Left hindlimb (tissue), 1 donor: ENCODE results near the gene GEMIN4.
A peak's percentile ranks its signal among the peaks of the same experiment; 100 is the strongest.

Source experiments
- DNase-seq: peaks from one replicate; pipeline ENCODE4 v3.0.0-alpha.2; 2018

GEMIN4 gene

DNA sequence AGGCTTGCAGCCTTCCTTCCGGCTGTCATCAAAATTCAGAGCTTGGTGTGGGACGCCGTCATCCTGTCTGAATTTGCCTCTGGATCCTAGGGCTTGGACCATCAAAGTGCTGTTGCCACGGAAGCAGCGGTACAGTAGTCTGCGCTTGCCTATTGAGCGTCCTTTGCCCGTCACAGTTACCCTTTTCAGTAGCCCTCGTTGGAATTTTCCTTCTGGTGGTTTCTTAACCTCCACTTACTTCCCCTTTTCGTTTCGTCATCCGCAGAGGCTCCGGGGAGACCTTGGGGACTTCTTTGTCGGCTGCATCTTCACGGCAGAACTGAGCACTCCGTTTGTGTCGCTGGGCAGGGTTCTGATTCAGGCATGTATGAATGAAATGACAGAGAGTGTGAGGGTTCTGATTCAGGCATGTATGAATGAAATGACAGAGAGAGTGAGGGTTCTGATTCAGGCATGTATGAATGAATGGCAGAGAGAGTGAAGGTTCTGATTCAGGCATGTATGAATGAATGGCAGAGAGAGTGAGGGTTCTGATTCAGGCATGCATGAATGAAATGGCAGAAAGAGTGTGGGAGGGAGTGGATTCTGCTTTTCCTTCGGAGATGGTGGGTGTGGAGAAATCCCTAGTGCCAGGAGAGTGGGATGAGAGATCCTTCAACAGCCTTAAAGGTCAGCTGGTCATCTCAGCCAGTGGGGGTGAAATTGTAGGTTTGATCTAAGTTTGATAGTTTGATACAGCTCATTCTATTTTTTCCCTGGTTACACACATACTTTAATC lies 11.6 kb downstream of the GEMIN4 start:
- no peak for DNase-seq

DNA sequence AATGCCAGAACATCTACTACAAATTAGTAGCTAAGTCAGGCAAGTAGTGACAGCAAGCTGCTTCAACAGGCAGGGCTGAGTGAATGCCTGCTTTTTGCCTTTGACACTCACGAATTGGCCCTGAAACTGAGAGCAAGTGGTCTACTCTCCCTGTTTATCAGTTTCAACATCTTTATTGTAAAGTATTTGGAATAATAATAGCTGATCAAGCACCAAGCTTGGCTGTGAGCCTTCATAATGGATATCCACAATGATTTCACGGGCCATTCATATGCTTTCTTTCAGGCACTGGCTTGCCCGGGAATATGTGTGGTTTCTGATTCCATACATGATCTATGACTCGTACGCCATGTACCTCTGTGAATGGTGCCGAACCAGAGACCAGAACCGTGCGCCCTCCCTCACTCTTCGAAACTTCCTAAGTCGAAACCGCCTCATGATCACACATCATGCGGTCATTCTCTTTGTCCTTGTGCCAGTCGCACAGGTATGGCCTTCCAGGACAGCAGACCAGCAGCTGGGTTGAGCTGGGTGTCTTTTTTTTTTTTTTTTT lies 14.4 kb downstream of the GEMIN4 start:
- no peak for DNase-seq

DNA sequence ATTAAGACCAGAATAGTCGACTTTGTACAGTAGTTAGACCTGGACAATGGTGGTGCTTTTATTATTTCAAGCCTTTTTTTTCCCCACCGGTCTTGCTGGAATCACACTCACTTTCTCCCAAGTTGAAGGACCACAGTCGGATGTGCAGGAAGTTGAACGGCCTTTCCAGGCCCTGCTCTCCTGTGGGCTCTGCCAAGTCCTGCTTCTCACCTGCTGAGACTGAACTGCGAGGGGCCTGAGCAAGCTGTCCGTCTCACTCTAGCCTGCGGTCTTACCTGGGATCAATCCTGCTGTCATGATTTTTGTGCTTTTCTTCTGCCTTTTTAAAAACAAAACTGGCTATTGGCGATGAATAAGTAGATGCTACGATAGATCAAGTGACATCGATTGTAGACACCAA lies 18.3 kb downstream of the GEMIN4 start:
- no peak for DNase-seq

DNA sequence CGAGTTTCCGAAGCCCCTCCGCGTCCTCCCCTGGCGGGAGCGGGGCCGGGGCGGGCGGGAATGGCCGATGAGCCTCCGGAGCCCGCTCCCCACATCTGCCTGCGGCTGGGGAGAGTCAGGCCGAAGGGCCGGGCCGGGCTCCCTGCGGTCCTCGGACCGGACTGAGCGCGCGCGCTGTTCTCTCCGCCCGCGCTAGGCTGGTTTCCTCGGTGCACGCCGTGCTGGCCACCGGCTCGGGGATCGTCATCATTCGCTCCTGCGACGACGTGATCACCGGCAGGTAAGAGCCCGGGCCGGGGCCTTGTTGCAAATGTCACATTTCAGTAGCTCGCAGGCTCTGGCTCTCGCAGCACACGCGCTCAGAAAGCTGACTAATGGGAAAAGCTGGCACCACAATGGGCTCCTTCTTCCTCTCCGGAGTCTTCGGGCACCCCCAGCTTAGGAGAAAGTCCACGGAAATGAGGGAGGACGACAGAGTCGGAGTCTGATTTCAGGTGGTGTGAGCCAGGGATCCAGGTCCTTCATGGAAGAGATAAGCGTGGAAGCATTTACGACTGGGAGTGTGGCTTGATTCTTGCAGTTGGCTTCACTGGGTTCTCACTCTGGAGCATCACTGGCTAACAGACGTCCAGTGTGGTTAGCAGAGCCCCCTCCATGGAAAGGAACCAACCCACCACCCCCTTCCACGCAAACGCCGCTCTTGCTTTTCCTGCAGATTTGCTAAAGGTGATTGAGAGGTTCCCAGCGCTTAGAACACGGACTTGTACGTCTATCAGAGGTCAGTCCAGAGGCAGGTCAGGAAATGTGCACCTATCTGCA lies 19.0 kb downstream of the GEMIN4 start:
- peak; percentile 62 for DNase-seq

DNA sequence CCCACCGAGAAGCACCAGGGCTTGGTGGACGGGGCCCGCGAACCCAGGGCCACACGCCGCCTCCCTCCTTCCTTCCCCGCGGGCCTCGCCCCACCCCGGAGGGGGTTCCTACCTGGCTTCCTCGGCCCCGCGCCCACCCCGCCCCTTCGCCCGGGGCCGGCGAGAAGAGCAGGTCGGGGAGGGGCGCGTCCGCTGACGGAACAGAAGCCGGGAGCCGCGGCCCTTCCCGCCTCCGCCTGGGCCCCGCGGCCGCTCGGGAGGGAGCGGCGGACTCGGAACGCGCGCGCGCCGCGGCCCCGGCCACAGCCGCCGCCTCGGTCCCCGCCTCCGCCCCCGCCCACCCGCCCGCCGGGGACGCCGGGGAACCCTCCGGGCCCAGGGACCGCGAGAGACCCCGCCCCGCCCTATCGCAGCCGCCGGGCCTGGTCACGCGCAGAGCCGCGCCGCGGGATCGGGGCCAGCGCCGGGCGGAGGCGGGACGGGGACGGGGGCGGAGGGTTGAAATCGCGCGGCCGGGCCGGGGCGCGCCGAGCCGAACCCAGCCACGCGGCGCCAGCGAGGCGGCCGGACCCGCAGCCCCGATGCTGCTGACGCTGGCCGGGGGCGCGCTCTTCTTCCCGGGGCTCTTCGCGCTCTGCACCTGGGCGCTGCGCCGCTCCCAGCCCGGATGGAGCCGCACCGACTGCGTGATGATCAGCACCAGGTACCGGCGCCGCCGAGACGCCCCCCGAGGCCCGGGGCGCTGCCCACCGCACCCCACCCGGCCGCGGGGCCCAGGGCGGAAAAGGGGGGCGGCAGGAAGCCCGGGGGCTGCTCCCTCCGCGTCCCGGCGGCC lies 19.8 kb downstream of the GEMIN4 start, which contains the start of gene TLCD3A:
Gene TLCD3A, plus strand, starts transcription at position 530 of the 835 bp plus-strand sequence. Its CDS starts 52 bp downstream, at position 582.
- peak; percentile 86 for DNase-seq

DNA sequence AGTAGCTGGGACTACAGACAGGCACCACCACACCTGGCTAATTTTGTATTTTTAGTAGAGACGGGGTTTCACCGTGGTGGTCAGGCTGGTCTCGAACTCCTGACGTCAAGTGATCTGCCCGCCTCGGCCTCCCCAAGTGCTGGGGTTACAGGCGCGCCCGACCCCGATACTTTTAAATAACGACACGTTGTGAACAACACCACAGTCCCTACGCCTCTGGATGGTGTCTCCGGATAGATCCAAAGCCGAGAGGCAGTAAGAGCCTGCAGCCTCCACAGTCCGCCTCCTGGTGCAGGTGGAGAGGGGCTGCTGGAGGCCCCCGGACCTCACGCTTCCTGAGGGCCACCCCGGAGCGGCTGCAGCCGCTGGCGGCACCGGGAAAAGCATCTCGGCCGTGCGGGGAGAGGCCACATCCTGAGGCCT lies 20.4 kb downstream of the GEMIN4 start:
- DNase-seq, result peak; percentile 46

DNA sequence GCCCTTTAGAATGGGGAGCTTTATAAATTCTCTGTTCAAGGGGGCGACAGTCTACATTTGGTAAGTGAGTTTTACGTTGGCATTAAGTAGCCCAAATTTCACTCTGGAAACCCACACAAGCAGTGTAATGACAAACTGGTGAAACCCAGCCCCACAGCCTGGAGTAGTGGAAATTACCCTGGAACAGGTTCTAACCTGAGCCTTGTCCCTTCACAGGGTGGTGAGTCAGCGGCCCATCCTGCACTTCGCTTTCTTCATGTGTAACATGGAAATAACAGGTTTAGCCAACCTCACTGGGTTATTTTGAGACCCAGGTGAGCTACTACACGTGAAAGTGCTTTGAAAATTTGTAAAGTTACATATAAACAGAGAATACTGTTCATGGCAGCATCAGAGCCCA lies 23.2 kb downstream of the GEMIN4 start:
- no peak for DNase-seq

DNA sequence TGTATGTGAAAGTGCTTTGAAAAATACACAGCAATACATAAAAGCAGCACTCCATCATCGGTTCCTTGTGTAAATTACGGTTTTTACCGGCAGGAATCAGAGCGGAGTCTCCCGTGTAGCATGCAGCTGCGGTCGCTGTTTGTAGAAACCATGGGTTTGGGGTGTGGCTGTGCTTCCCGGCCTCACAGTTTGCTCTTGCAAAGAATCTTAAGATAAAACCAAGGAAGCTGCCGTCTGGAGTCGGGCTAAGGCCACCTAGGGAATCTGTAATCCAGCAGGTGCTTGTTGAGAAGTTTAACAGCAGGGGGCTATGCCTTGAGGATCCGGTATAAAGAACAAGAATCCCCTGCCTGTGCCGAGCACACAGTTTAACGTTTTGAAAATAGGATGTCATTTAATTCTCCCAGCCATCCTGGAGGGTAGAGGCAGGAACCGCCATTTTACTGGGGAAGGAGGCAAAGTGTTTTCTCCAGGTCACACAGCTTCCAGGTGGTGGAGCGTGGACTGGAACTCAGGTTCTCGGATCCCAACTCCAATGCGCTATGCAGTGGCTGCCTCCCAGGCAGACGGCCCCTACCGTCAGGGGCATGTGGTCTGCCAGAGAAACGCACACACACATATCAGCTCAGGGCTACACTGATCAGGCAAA lies 25.7 kb downstream of the GEMIN4 start:
- DNase-seq, result no peak

DNA sequence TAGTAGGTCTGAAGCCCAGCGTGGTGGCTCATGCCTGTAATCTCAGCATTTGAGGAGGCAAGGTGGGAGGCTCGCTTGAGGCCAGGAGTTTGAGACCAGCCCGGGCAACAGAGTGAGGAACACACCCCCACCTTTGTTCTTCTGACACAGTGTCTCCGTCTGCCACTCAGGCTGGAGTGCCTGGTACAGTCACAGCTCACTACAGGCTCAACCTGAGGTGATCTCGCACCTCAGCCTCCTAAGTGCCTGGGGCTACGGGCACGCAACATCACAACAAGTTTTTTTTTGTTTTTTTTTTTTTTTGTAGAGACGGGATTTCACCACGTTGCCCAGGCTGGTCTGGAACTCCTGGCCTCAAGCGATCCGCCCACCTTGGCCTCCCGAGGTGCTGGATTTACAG lies 26.3 kb downstream of the GEMIN4 start:
- DNase-seq, result no peak

DNA sequence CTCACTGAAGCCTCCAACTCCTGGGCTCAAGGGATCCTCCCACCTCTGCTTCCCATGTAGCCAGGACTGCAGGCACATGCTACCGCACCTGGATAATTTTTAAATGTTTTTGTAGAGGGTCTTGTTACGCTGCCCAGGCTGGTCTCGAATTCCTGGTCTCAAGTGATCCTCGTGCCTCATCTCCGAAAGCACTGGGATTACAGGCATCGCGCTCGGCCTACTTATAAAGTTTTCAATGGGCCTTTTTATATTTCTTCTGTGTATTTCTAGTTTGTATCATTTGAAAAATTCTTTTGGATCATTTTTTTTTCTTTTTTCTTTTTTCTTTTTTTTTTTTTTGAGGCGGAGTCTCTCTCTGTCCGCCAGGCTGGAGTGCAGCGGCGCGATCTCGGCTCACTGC lies 27.0 kb downstream of the GEMIN4 start:
- no peak for DNase-seq

DNA sequence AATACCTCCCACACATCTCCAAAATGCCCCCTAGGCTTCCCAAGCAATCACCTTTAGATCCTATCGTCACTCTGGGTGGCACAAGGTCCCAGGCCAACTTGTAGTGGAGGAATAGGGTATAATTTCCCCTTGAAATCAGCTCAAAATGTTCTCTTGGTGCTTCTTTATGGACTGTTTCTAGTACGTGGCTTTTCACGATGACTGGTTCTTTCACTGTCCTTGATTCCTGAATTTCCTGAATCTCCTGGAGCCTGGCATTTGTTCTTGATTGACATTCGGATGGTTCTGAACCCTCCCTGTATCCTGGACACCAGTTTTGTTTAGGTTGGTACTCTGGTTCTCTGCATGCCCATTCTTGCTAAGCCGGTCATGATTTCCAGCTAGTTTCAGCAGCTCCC lies 30.5 kb downstream of the GEMIN4 start:
- no peak for DNase-seq

DNA sequence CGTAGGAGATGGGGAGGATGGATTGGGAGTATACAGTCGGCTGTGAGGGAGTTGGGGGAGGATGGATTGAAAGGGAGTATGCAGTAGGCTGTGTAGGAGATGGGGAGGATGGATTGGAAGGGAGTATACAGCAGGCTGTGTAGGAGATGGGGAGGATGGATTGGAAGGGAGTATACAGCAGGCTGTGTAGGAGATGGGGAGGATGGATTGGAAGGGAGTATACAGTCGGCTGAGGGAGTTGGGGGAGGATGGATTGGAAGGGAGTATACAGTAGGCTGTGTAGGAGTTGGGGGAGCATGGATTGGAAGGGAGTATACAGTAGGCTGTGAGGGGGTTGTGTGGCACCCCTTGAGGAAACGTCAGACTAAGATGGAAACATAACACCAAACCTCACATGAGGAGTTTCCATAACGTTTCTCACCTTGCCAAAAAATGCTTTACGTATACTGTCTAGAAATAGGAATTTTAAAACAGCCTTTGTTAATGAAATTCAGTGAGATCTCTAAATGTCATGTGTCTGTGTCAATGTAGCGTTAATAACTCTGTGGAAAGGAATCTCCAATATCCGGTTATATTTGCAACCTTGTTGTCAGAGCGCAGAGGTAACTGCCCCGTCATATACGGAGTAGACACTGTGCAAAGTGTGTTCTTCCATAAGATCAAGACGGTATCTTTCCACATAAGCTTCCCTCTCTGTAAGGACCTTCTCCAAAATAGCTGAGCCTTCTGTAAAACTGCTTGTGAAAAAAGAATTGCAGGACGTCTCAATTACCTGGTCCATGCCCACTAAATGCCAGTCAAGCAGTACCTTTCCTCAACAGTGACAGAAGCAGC lies 31.1 kb downstream of the GEMIN4 start:
- DNase-seq, result no peak

DNA sequence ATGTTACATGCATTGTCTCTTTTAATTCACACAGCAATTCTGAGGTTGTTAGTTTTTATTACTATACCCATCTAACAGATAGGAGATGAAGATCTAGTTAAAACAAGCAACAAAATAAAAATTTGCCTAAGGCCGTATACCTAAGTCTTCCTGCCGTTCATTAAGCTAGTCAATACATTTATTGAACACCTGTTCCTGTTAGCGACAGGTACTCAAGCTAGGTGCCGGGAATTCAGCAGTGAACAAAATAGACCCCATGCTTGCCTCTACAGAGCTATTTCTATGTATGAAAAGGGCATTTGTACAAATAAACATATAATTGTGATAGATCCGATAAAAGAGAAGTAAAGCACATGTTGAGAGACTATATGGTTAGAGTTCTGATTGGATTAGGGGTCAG lies 34.0 kb downstream of the GEMIN4 start:
- no peak for DNase-seq

DNA sequence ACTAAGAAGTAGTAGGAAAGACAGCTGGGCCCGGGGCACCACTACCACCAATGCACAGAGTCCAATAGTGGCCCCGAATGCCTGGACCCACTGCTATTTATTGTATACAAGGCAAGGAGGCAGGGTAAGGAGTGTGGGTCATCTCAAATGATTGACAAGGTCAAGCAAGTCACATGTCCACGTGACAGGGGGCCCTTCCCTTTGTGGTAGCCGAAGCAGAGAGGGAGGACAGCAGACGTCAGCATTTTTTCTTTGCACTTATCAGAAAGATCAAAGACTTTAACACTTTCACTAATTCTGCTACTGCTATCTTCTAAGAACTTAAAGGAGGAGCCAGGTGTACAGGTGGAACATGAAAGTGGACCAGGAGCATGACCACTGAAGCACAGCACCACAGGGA lies 43.9 kb downstream of the GEMIN4 start:
- DNase-seq, result no peak

DNA sequence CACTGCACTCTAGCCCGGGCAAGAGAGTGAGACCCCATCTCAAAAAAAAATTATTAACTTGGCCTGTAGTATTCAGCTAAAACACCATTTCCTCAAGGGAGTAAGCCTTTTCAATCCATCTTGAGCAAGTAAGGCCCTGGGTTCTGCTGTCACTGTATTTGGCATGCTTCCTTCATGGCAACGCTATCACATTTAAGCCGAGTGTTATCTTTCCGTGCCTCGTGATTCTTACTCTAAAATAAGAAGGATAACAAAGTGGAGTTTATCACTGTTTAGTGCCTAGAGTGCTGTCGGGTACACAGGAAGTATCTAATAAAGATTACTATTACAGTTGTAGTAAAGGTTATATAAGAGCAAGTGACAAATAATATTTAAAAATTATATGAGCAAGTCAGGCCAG lies 46.2 kb downstream of the GEMIN4 start:
- no peak for DNase-seq

DNA sequence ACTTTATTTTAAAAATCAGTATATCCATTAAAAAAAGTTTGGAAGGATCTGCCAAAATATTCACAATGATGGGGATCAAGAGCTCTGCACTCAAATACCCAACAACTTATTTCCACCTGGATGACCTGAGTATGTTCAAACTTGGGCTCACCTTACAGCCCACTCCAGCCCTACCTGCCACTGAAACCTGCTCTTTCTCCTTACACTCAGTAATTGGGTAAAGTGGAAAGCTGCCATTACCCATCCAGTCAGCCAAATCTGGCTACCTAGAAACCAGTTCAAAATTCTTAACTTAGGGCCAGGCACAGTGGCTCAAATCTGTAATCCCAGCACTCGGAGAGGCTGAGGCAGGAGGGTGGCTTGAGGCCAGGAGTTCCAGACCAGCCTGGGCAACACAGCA lies 47.1 kb downstream of the GEMIN4 start:
- DNase-seq, result no peak

DNA sequence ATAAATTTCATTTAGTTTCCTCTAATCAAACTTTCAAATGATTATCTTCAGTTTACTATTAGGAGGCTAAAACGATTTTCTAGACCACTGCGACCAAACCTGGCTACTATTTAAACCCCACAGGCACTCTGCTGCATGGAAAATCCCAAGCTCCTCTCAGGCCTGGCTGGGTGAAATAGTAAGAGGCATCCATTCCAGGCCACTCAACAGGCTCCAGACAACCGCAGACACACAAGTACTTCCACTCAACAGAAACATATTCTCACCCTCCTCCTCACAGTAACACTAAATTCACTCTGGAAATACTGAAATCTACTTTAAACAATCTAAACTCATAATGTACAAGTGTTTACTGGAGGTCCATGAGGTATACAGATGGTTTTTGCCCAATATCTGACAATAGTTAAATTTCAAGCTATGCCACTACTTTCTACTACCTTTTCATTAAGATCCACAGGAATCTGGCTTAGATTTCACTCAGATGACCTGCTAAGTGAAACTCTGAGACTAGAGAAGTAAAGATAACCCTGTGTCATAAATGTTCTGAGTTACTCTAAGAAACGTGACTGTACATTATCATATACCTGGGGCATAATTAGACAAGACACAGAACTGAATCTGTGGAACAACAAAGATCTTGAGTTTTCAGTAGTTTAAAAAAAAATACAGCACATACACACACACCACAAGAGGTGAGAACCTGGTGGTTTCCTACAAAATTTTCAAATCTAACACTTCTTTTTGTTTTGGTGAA lies 47.8 kb downstream of the GEMIN4 start:
- no peak for DNase-seq

DNA sequence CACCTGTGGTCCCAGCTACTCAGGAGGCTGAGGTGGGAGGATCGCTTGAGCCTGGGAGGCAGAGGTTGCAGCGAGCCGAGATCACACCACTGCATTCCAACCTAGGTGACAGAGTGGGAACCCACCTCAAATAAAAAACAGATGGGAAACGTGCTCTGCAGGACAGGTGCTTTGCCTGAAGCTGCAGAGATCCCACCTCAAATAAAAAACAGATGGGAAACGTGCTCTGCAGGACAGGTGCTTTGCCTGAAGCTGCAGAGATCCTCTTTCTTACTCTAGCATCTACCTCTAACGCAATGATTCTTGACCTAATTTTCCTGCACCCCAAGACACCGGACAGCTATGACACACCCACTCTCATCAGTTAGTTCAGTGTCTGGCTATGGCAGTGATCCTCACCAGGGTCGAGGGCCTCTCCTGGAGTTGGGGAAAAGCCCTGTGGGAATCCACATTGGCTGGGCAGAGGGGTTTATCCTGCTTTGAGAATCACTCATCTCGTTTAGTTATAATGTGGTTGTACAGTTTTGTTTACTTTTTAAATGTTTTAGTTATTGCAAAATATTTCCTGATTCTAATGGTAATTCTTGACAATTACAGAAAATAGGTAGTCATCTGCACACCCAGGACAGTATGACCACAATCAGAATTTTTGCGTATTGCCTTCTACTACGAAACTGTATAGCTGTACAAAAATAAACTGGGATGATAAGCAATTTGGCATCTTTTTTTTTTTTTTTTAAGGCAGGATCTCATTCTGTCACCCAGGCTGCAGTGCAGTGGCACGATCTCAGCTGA lies 48.8 kb downstream of the GEMIN4 start:
- no peak for DNase-seq

DNA sequence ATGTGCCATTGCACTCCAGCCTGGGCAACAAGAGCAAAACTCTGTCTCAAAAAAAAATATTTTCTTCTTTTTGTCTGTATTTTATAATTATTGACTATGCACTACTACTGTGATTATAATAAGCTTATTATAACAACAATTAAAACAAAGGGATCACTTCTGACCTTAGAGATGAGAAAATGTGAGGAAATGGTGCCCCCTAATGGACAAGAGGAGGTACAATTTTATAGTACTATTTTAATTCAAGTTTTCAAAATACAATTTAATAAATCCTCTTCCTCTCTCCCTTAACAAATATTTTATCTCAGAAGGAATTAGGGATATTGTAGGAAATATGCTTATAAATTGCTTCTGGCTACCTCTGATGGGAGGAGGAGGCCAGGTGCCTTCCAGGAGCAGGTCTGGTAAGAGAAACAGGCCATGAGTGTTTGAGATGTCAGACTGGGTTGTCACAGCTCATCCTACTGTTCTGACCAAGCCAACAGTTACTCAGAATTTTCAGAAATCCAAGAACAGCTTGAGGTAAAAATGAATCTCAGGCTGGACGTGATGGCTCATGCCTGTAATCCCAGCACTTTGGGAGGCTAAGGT lies 51.5 kb downstream of the GEMIN4 start:
- DNase-seq, result no peak
